Skeletal muscle satellite cell (primary cell): ENCODE data around the gene TICAM1.

ENCODE experiments used
- H3K27me3 ChIP-seq: 2 replicates; pipeline ENCODE4 v1.7.0; 2013; ENCODE audit warnings: low read length; ENCODE audit not compliant: control insufficient read depth, insufficient read depth
- H3K36me3 ChIP-seq: 2 replicates; pipeline ENCODE4 v1.7.0; 2013; ENCODE audit warnings: mild to moderate bottlenecking, control low read depth, low read length; ENCODE audit not compliant: insufficient read depth
- H3K4me1 ChIP-seq: 2 replicates; pipeline ENCODE4 v1.7.0; 2013; ENCODE audit warnings: low read length; ENCODE audit not compliant: control insufficient read depth, insufficient read depth
- H3K4me2 ChIP-seq: 2 replicates; pipeline ENCODE4 v1.7.0; 2013; ENCODE audit warnings: mild to moderate bottlenecking, low read length
- H3K4me3 ChIP-seq: 2 replicates; pipeline ENCODE4 v1.7.0; 2013; ENCODE audit warnings: low read length
- H3K9ac ChIP-seq: 2 replicates; pipeline ENCODE4 v1.7.0; 2013; ENCODE audit warnings: mild to moderate bottlenecking, low read depth, low read length, moderate library complexity
- H3K9me3 ChIP-seq: replicated peaks from 2 replicates; pipeline ENCODE4 v1.7.0; 2013; ENCODE audit warnings: mild to moderate bottlenecking, control low read depth, low read length
- small RNA-seq: library from RNA; depleted of rRNA; stranded (forward); fragments of <200 nt; gene quantifications from one replicate; pipeline ENCODE3, GENCODE V24; 2012

TICAM1 gene

DNA sequence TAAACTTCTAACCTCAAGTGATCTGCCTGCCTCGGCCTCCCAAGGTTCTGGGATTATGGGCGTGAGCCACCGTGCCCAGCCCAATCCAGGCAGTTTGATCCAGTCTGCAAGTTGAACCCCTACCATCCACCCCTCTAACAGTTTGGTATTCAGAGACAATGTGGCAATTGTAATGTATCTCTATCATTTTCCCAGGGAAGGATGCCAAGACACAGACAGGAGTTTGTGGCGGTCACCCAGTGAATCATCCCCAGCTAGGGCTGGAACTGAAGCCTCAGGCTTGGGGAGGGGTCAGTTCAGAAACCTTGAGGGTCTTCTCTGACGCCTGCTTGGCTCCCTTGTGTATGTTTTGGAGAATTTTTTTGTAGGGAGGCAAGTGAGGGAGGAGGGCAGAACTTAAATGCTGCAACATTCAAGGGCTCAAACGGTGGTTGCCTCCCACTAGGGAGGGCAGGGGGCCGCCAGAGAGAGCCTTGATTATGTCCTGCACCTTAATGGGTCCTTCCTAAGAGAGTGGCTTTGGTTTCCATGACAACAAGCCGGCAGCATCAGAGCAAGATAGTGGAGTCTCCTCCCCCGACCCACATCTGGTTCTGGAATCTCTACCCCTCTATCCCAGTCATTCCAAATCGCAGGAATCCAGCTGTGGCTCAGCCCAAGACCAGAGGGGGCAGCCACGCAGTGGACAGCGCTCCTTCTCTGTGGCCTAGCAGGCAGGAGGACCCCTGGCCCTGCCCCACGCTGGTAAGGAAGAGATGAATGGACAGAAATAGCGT lies 54.9 kb downstream of the TICAM1 start:
- peaks cover 3% of the 10 kb centered on the region for H3K9me3 ChIP-seq
- H3K4me1 ChIP-seq, result no peaks in the 10 kb centered on the region
- H3K27me3 ChIP-seq, result peaks cover 36% of the 10 kb centered on the region

DNA sequence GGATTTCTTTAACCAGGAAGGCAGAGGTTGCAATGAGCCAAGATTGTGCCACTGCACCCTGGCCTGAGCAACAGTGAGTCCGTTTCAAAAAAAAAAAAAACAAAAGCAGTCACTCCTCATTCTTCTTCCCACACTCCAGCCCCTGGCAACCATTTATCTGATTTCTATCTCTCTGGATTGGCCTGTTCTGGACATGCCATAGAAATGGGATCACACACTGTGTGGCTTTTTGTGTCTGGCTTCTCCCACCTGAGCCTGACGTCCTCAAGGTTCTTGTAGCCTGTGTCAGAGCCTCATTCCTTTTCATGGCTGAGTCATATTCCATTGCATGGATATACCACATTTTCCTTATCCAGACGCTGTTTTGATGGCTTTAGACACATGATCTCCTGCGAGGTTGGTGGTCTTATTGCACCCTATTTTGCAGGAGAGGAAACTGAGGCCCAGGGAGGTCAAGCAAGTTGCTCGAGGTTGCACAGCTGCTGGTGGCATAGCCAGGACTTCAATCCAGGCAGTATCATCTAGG lies 55.8 kb downstream of the TICAM1 start:
- no peak overlapping the region for H3K4me3 ChIP-seq
- peaks cover 3% of the 10 kb centered on the region for H3K9me3 ChIP-seq
- H3K4me1 ChIP-seq, result no peaks in the 10 kb centered on the region
- H3K9ac ChIP-seq, result no peak overlapping the region
- peaks cover 36% of the 10 kb centered on the region for H3K27me3 ChIP-seq
- H3K36me3 ChIP-seq, result no peaks in the 10 kb centered on the region
- no peak overlapping the region for H3K4me2 ChIP-seq

More for the DNA sequence above, 54.9 kb downstream of the TICAM1 start:
- no peak overlapping the region for H3K9ac ChIP-seq
- no peak overlapping the region for H3K4me3 ChIP-seq
- no peaks in the 10 kb centered on the region for H3K36me3 ChIP-seq
- no peak overlapping the region for H3K4me2 ChIP-seq

DNA sequence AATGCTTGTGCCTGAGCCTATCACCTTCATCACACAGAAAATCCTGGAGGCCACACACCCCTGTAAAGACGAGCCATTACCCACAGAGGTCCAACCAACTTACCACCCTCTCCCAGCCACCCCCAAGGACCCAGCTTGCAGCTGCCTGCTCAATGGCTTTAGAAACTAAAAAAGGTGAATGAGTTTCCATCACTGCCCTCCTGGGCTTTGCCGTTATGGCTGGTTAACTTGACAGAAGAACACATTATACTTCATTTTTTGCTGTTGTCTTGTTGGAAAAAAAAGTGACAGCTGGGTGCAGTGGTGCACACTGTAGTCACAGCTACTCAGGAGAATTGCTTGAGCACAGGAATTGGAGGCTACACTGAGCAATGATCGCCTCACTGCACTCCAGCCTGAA lies 57.4 kb downstream of the TICAM1 start:
- peaks cover 3% of the 10 kb centered on the region for H3K9me3 ChIP-seq
- H3K4me2 ChIP-seq, result no peak overlapping the region
- H3K4me1 ChIP-seq, result no peaks in the 10 kb centered on the region
- no peaks in the 10 kb centered on the region for H3K36me3 ChIP-seq
- no peak overlapping the region for H3K9ac ChIP-seq
- no peak overlapping the region for H3K4me3 ChIP-seq
- peaks cover 36% of the 10 kb centered on the region for H3K27me3 ChIP-seq

DNA sequence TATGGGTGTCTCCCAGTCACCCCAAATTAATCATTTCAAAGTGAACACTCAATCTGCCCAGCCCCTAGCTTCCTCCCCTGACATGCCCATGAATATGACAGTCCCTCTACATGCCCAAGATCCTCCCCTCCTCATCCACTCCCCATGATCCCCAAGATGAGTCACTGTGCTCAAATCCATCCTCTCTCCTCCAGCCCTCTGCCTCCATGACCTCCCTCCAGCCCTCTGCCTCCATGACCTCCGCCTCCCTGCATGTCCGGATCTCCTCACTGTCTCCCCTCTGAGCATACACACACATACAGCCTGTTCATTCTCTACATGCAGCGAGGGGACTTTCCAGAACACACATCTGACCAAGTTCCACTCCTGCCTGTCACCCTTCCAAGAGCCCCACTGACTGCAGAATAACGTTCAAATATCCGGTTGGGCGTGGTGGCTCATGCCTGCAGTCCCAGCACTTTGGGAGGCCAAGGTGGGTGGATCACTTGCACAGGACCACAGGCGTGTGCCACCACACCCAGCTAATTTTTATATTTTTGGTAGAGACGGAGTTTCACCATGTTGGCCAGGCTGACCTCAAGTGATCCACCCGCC lies 58.4 kb downstream of the TICAM1 start:
- Histone ChIP-seq H3K36me3 (no peaks in the 10 kb centered on the region), H3K4me1 (no peaks in the 10 kb centered on the region), H3K4me2 (no peak overlapping the region), H3K9ac (no peak overlapping the region), H3K9me3 (peaks cover 3% of the 10 kb centered on the region), H3K4me3 (no peak overlapping the region), H3K27me3 (peaks cover 36% of the 10 kb centered on the region)

GRCh38 chr19:4772566-4772965 lies 58.9 kb downstream of the TICAM1 start:
- H3K4me3 ChIP-seq, result no peak overlapping the region
- peaks cover 32% of the 10 kb centered on the region for H3K27me3 ChIP-seq
- no peak overlapping the region for H3K4me2 ChIP-seq
- H3K9ac ChIP-seq, result no peak overlapping the region
- no peaks in the 10 kb centered on the region for H3K36me3 ChIP-seq
- H3K9me3 ChIP-seq, result peaks cover 3% of the 10 kb centered on the region
- no peaks in the 10 kb centered on the region for H3K4me1 ChIP-seq

DNA sequence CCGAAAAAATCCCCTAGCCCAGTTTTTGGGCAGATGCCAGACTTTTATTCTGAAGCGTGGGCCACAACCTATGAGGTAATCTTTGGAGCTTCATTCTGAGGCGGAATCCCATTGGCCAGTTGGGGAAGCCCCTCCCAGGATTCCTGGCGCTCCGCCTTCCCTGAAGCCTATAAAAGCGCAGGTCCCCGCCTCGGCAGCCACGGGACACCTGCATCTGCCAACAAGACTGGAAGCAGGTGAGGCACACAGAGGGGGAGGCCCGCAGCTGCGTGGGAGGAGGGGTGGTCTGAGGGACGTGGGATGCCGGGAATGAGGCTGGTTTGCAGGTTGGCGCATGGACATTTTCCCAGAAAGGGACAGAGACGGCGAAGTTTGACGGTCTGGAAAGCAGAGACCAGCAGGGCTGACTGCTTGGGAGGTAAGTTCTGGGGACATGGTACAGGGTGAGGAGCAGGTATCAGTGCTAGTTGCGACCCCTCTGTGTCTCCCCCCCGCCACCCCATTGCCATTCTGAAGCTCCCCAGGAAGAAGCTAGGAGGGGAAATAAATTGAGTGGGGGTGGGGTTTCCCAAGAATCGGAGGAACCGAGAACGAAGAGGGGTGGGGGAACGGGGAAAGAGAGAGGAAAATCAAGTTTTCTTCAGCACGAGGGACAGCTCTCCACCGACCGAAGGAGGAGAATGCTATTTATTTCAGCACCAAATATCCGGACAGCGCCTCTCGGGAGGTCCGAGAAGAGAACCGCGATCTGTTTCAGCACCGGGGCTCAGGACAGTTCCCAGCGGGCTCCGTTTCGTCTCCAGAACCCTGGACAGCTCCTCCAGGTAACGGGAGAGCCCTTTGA lies 62.4 kb downstream of the TICAM1 start:
- H3K9me3 ChIP-seq, result no peaks in the 10 kb centered on the region
- no peak overlapping the region for H3K4me2 ChIP-seq
- peaks cover 19% of the 10 kb centered on the region for H3K27me3 ChIP-seq
- no peaks in the 10 kb centered on the region for H3K4me1 ChIP-seq
- H3K4me3 ChIP-seq, result no peak overlapping the region
- no peak overlapping the region for H3K9ac ChIP-seq
- H3K36me3 ChIP-seq, result no peaks in the 10 kb centered on the region

Small RNA genes lying within 50 kb of the gene (small RNA-seq; reads per million reads assigned to genes)
- gene MIR7-3, result 0.35 reads per million
